NT2/D1 (cell line): ENCODE data around the gene GRSF1.

Experiments
- YY1 ChIP-seq: IDR thresholded peaks from 2 replicates; pipeline ENCODE4 v1.6.1; 2011; ENCODE audit not compliant: insufficient read length, insufficient read depth
- ZNF274 ChIP-seq: IDR thresholded peaks from 2 replicates; pipeline ENCODE4 v1.6.1; 2011; ENCODE audit warnings: mild to moderate bottlenecking, low read depth, low read length

- TF ChIP-seq YY1: no peak
- no peak for TF ChIP-seq ZNF274
Observed at GRCh38 chr4:70858454-70858853, 18.8 kb upstream of the GRSF1 start.
